GM19351 (cell line): ENCODE measurements around the gene NR4A3.
"Not testable (repeated sequence)": the region's sequence is repeated elsewhere in the genome, so short reads cannot be mapped to it uniquely, and the experiment has no call there.

Experiments used
- ATAC-seq: cut with Tn5 transposase; IDR thresholded peaks from one replicate; pipeline ENCODE4 v1.9.1; 2021; ENCODE audit warnings: mild to moderate bottlenecking, moderate library complexity; ENCODE audit not compliant: unreplicated experiment

NR4A3 gene

GRCh38 chr9:99821396-99822108, at the start of gene NR4A3:
TSS of gene NR4A3 (plus strand) at chr9:99821885. CDS start at chr9:99828043, 6,158 bp downstream.
- ATAC-seq: peak; percentile 40

DNA sequence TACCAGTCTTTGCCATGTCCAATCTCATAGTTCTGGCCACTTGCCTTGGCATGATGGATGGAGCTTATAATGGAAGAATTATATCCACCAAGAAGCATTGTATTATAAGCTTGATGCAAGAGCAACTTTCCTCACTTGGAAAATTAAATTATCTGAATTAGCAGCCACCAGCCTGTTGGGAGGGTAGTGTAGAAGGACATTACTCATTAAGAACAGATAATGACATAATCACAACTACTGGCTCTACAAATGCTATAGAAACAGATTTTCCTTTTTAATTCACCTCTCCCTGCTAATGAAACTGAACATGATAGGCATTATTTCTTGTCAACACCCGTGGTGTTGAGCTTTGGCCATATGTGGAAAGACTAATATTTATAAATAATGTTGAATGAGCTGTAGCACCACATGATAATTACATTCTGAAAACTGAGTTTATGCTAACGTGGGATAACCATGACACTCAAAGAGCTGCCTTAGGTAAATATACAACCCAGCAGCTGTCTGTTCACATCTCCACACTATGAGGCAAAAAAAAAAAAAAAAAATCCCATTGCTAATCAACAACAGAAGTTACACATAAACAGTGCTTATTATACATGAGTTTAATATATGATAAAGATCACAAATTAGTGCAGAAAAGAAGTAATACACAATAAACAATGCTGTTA, 48.1 kb upstream of the NR4A3 start:
- ATAC-seq: no peak

- ATAC-seq: peak; percentile 40
Measured at GRCh38 chr9:99778308-99778707, 43.4 kb upstream of the NR4A3 start.

DNA sequence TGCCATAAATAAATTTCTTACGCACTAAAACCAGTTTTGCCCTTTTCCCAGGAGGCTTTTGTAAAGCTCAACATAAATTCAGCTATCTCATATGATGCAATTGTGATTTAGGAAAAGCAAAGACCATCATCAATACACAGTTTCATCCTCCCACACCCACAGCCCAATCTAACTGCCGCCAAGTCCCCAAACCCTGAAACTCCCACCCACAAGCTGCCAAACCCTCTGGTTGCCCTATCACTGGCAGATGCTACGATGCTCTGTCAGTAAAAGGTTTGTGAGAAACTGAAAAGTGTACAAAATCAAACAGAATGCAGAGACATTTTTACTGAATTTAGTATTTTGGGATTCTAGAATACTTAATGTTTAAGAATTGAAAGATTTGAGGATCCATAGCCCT, 42.8 kb upstream of the NR4A3 start:
- ATAC-seq: no peak

DNA sequence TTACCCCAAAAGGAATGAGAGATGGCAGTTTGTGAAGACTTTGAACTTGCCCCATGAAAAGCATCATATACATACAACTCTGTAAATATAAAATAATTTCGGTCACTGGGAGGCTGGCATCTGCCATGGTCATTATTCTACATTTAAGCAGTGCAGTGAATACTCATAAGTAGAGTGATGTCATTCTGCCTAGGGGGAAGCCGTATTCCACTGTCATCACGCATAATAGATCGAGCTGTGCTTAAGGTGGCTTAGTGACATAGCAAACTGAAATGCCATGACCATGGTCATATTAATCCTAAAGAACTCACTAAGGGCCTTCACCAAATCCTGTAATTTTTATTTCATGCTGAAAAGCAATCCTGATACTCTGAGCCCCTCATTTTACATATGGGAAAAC, 42.4 kb upstream of the NR4A3 start:
- ATAC-seq: no peak

- not testable (repeated sequence) for ATAC-seq
Measured at GRCh38 chr9:99782349-99782748, 39.3 kb upstream of the NR4A3 start.

GRCh38 chr9:99782962-99783718, 38.5 kb upstream of the NR4A3 start:
- no peak for ATAC-seq

DNA sequence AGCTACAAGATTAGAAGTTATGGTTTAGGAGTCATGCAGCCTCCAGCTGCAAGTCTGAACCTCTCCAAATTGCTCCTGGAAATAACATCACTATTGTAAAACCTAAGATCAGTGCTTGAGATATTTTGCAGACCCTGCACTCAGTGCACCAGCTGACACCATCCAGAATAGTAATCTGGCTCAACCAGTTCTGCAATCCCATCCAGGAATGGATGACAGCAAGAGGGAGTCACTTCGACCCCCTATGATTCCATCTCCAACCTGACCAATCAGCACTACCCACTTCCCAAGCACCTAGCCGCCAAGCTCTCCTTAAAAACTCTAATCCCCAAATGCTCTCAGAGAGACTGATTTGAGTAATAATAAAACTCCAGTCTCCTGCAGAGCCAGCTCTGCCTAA, 37.9 kb upstream of the NR4A3 start:
- no peak for ATAC-seq

DNA sequence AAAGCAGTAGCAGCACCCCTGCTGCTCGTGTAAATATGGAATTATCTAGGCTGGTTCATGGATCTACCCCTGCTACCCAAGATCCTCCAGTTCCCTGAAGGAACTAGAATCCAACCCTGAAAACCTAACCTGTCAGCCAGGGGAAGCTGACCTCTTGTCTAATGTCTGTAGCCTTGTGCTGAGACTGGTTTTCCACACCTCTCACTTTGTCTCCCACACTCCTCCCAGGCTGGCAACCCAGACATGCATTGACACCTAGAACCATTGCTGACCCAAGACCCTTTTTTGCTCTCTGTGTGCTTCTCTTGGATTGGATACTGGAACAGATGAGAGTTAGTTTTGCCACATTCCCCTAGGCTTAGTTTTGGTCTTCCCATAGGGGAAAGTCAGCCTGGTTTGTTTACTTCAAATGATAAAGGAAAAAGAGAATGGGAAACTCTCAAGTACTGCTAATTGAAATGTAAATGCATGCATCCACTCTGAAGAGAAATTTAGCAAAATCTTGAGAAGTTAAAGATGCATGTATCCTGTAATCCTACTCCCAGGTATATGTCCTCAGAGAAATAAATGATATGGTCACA, 36.6 kb upstream of the NR4A3 start:
- ATAC-seq: no peak

- no peak for ATAC-seq
Measured at GRCh38 chr9:99787556-99787955, 34.1 kb upstream of the NR4A3 start.

GRCh38 chr9:99793528-99793927, 28.2 kb upstream of the NR4A3 start:
- no peak for ATAC-seq

- ATAC-seq: no peak
Measured at GRCh38 chr9:99796231-99796630, 25.5 kb upstream of the NR4A3 start.

DNA sequence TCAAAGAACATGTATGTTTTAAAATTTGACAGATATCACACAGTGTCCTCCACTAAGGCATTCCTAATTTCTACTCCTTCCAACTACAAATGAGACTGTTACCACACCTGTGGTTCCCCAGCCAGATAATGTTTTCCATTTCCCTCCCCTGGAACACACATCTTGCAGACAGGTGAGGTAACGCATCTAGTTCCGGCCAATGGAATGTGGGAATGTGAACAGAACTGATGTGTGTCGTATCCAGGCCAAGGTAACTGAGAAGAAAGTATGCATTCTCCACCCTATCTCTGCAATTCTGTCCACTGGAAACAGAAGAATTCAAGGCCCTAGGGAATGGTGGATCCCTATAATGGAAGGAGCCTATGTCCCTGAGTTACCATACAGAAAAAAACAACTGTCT, 19.9 kb upstream of the NR4A3 start:
- ATAC-seq: no peak

DNA sequence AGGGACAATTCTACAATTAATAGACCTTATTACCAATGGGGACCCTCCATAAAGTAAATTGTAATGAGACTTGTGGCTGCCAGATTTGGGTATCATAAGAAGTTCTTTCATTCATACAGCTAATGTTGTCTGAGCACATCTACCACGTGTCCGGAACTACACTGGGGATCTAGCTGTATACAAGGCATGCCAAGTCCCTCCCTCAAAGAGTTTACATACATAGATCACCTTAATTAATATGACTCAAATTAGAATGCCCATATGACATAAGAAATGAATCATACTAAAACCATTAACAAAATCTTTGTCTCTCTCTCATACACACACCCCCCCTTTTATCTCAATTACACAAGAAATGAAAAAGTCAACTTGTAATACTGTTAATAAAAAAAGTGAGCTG, 18.0 kb upstream of the NR4A3 start:
- ATAC-seq: no peak

DNA sequence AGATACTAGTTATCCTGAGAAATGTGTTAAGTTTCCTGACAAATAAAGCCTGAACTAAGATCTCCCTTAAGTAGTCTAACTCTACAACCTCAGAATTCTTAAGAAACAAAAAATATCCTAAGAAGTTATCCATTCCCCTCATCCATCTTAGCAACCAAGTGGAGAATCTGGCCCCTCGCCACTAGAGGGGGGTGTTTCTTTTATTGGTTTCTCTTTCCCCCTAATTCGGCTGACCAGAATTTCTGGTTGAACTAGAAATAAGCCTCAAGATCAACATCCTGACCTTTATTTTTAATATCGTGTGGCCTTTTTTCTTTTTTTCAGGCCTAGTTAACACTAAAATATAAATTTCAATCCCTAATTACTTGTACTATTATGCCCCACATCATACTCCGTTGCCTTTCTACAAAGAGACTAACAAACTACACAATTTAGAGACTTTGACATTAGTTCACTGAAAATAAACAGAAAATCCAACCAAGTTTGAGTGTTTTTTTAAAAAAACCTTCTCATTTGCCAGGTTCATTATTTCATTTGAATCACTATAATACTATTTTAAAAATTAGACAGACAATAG, 14.3 kb upstream of the NR4A3 start:
- ATAC-seq: peak; percentile 48

DNA sequence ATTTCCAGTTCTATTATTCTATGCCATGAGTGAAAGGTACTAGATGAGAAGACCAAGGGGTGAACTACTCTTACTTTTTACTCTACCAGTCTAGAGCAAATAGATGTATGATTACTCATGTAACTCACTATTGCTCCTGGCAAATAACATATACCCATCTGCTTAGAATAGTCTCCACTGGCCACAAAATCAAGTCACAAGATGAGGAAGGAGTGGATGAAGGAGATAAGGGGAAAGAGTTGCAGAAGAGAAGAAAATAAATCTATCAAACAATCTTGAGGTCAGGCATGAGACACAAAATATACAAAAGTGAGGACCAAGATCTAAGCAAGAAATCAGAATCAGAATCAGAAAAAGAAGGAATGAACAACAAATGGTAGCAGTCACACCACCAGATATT, 13.7 kb upstream of the NR4A3 start:
- ATAC-seq: no peak

GRCh38 chr9:99808454-99808853, 13.2 kb upstream of the NR4A3 start:
- ATAC-seq: no peak

DNA sequence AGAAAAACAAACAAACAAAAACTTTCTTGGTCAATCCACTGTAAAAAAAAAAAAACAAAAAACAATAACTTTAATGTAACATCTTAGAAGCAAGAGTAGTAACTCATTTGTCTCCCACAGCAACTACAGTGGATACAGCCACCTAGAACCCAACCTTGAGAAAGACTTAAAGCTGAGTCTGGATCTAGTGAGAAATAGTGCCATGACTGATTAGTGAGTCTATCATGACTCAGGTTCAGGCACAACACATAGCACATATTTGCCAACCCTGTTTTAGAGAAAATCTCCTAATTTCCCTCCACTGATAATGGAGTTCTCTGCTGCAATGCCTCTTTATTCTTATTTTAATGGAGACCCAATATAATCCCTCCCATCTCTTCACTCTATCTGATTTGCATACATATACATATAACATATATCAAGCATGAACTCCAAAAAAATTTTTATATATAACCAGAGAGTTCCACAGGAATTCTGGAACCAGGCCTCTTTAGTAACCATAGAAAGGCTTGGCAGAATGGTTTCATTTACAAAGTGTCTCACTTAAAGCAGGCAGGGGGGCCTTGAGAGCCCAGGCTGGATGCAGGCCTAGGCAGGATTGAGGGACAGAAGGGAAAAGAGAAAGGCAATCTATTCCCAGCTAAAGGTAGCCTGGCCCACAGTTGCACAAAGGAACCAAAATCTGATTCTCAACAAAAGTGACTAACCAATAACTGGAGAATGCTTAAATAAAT, 11.9 kb upstream of the NR4A3 start:
- ATAC-seq: no peak

GRCh38 chr9:99811172-99811571, 10.5 kb upstream of the NR4A3 start:
- ATAC-seq: no peak

DNA sequence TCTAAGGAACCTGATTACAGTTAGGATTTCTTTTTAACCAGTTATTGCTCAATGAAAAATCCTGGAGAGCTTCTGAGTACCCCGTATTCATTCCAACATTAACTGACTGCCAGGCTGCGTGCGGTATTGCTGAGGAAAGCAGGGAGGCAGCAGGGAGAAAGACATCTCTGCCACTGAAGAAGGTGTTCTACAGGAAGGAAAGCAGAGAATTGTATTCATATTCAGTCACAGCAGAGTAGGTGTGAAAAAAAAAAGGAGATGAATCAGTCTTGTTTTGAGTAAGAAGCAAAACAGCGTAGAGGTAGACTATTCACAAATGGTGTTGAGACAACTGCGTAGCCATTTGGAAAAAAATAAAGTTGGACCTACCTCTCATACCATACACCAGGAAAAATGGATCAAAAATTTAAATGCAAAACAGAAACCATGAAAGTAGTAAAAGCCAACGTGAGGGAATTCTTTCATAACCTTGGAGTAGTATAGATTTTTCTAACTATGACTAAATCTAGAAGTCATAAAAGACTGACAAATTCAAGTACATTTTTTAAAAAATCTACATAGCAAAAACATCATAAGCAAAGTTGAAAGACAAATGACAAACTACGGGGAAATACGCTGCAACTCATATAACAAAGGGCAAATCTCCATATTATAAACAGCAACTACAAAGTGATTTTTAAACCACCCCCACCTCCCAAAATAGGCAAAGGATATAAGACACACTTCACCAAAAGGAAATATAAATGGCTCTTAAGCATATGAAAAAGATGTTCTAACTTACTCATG, 9.9 kb upstream of the NR4A3 start:
- ATAC-seq: peak; percentile 87
